Muscle layer of colon (tissue), 2 donors: Measurements from ENCODE around the gene FOCAD.

Experiments used
- H3K27ac ChIP-seq: one replicate; pipeline ENCODE4 v1.7.0; 2013; ENCODE audit warnings: low read depth, mild to moderate bottlenecking, low read length, moderate library complexity
- H3K27me3 ChIP-seq, 2 donors: one replicate each; pipeline ENCODE4 v1.7.0; 2013; ENCODE audit warnings: low read length in 2 of 2, mild to moderate bottlenecking in 2 of 2; ENCODE audit not compliant: insufficient read depth in 2 of 2, control insufficient read depth in 1 of 2
- H3K36me3 ChIP-seq: one replicate; pipeline ENCODE4 v1.7.0; 2013; ENCODE audit warnings: mild to moderate bottlenecking, low read length; ENCODE audit not compliant: insufficient read depth
- H3K4me1 ChIP-seq: one replicate; pipeline ENCODE4 v1.7.0; 2013; ENCODE audit warnings: mild to moderate bottlenecking, low read length; ENCODE audit not compliant: insufficient read depth
- H3K4me3 ChIP-seq, 2 donors: one replicate each; pipeline ENCODE4 v1.7.0; 2013; ENCODE audit warnings: low read length in 2 of 2, low read depth in 1 of 2, mild to moderate bottlenecking in 1 of 2, moderate library complexity in 1 of 2
- H3K9ac ChIP-seq: one replicate; pipeline ENCODE4 v1.7.0; 2013; ENCODE audit warnings: low read length
- H3K9me3 ChIP-seq: one replicate; pipeline ENCODE4 v1.7.0; 2013; ENCODE audit warnings: mild to moderate bottlenecking, low read length
- donor health status: abdominal sarcoma.
- donor health status: Adenocarcinoma of cecum.

Gene FOCAD

GRCh38 chr9:20707708-20708107 is 23.6 kb downstream of the FOCAD start:
- Histone ChIP-seq H3K36me3 (no peaks in the 10 kb centered on the region), H3K4me3 (no peak overlapping the region), H3K27ac (no peak overlapping the region), H3K9ac (no peak overlapping the region), H3K9me3 (no peaks in the 10 kb centered on the region), H3K27me3 (no peaks in the 10 kb centered on the region), H3K4me1 (no peaks in the 10 kb centered on the region)

GRCh38 chr9:20713172-20713571 is 29.1 kb downstream of the FOCAD start:
- H3K4me3 ChIP-seq, result no peak overlapping the region
- no peak overlapping the region for H3K9ac ChIP-seq
- H3K27me3 ChIP-seq, result no peaks in the 10 kb centered on the region

GRCh38 chr9:20714442-20715415 is 30.7 kb downstream of the FOCAD start:
- H3K27me3 ChIP-seq, result no peaks in the 10 kb centered on the region
- H3K4me3 ChIP-seq, result no peak overlapping the region
- no peak overlapping the region for H3K9ac ChIP-seq
- no peaks in the 10 kb centered on the region for H3K4me1 ChIP-seq
- H3K9me3 ChIP-seq, result no peaks in the 10 kb centered on the region
- H3K36me3 ChIP-seq, result no peaks in the 10 kb centered on the region
- no peak overlapping the region for H3K27ac ChIP-seq

More at GRCh38 chr9:20713172-20713571, 29.1 kb downstream of the FOCAD start:
- H3K36me3 ChIP-seq, result no peaks in the 10 kb centered on the region
- no peaks in the 10 kb centered on the region for H3K4me1 ChIP-seq
- no peaks in the 10 kb centered on the region for H3K9me3 ChIP-seq
- no peak overlapping the region for H3K27ac ChIP-seq

GRCh38 chr9:20722221-20722620 is 38.2 kb downstream of the FOCAD start:
- H3K9me3 ChIP-seq, result no peaks in the 10 kb centered on the region
- no peaks in the 10 kb centered on the region for H3K27me3 ChIP-seq
- H3K27ac ChIP-seq, result no peak overlapping the region
- no peaks in the 10 kb centered on the region for H3K36me3 ChIP-seq
- H3K4me3 ChIP-seq, result no peak overlapping the region
- H3K4me1 ChIP-seq, result peaks cover 9% of the 10 kb centered on the region
- no peak overlapping the region for H3K9ac ChIP-seq

- H3K4me3 ChIP-seq, result no peak overlapping the region
- no peaks in the 10 kb centered on the region for H3K27me3 ChIP-seq
- H3K9me3 ChIP-seq, result no peaks in the 10 kb centered on the region
- no peak overlapping the region for H3K27ac ChIP-seq
- H3K4me1 ChIP-seq, result peaks cover 14% of the 10 kb centered on the region
- H3K9ac ChIP-seq, result no peak overlapping the region
- no peaks in the 10 kb centered on the region for H3K36me3 ChIP-seq
These were observed 41.6 kb downstream of the FOCAD start for GRCh38 chr9:20725675-20726074.

GRCh38 chr9:20726144-20726543 is 42.1 kb downstream of the FOCAD start:
- H3K9ac ChIP-seq, result no peak overlapping the region
- no peak overlapping the region for H3K27ac ChIP-seq
- no peaks in the 10 kb centered on the region for H3K9me3 ChIP-seq
- H3K4me1 ChIP-seq, result peaks cover 14% of the 10 kb centered on the region
- no peak overlapping the region for H3K4me3 ChIP-seq
- H3K27me3 ChIP-seq, result no peaks in the 10 kb centered on the region
- no peaks in the 10 kb centered on the region for H3K36me3 ChIP-seq

GRCh38 chr9:20728493-20729220 is 44.6 kb downstream of the FOCAD start:
- Histone ChIP-seq H3K27me3 (no peaks in the 10 kb centered on the region), H3K36me3 (no peaks in the 10 kb centered on the region), H3K27ac (no peak overlapping the region), H3K4me3 (no peak overlapping the region), H3K4me1 (peaks cover 14% of the 10 kb centered on the region), H3K9me3 (no peaks in the 10 kb centered on the region), H3K9ac (no peak overlapping the region)

GRCh38 chr9:20729523-20729922 is 45.5 kb downstream of the FOCAD start:
- Histone ChIP-seq H3K9me3 (no peaks in the 10 kb centered on the region), H3K4me3 (no peak overlapping the region), H3K27me3 (no peaks in the 10 kb centered on the region), H3K4me1 (peaks cover 14% of the 10 kb centered on the region), H3K9ac (no peak overlapping the region), H3K27ac (no peak overlapping the region), H3K36me3 (no peaks in the 10 kb centered on the region)

GRCh38 chr9:20732118-20732517 is 48.1 kb downstream of the FOCAD start:
- Histone ChIP-seq H3K27me3 (no peaks in the 10 kb centered on the region), H3K36me3 (no peaks in the 10 kb centered on the region), H3K9ac (no peak overlapping the region)

GRCh38 chr9:20734275-20734674 is 50.2 kb downstream of the FOCAD start:
- Histone ChIP-seq H3K9me3 (no peaks in the 10 kb centered on the region), H3K27me3 (no peaks in the 10 kb centered on the region), H3K9ac (no peak overlapping the region), H3K4me3 (no peak overlapping the region), H3K4me1 (no peaks in the 10 kb centered on the region), H3K27ac (no peak overlapping the region), H3K36me3 (no peaks in the 10 kb centered on the region)

More at GRCh38 chr9:20732118-20732517, 48.1 kb downstream of the FOCAD start:
- peaks cover 5% of the 10 kb centered on the region for H3K4me1 ChIP-seq
- H3K4me3 ChIP-seq, result no peak overlapping the region
- no peak overlapping the region for H3K27ac ChIP-seq
- H3K9me3 ChIP-seq, result no peaks in the 10 kb centered on the region

- Histone ChIP-seq H3K9ac (no peak overlapping the region), H3K36me3 (no peaks in the 10 kb centered on the region), H3K27me3 (no peaks in the 10 kb centered on the region), H3K4me1 (no peaks in the 10 kb centered on the region), H3K4me3 (no peak overlapping the region), H3K9me3 (no peaks in the 10 kb centered on the region), H3K27ac (no peak overlapping the region)
These were observed 56.2 kb downstream of the FOCAD start for GRCh38 chr9:20740304-20740703.
